ENCODE measurements around the gene CYP2U1.

The CYP2U1 gene

GRCh38 chr4:107935246-107935645 is 3.9 kb downstream of the CYP2U1 start:
- H3K27me3 ChIP-seq (ENCODE audit: insufficient read depth, poor library complexity, severe bottlenecking): no peaks in the 10 kb centered on the region

GRCh38 chr4:107937040-107937439 is 5.7 kb downstream of the CYP2U1 start:
- Histone ChIP-seq H3K27ac (ENCODE audit: poor library complexity, severe bottlenecking) (no peak overlapping the region), H3K4me3 (ENCODE audit: severe bottlenecking) (no peak overlapping the region), H3K36me3 (ENCODE audit: low read depth) (no peaks in the 10 kb centered on the region), H3K27me3 (ENCODE audit: insufficient read depth, poor library complexity, severe bottlenecking) (no peaks in the 10 kb centered on the region), H3K4me1 (ENCODE audit: insufficient read depth, poor library complexity, severe bottlenecking) (peaks cover 5% of the 10 kb centered on the region), H3K9me3 (ENCODE audit: severe bottlenecking) (no peaks in the 10 kb centered on the region)
- ATAC-seq (ENCODE audit: low read depth) (no peak), DNase-seq (ENCODE audit: low spot score) (no peak)
- no peak for TF ChIP-seq CTCF (IDR thresholded peaks at IDR 0.05; ENCODE audit: poor library complexity, severe bottlenecking)

More at GRCh38 chr4:107935246-107935645, 3.9 kb downstream of the CYP2U1 start:
- Histone ChIP-seq H3K9me3 (ENCODE audit: severe bottlenecking) (no peaks in the 10 kb centered on the region), H3K4me1 (ENCODE audit: insufficient read depth, poor library complexity, severe bottlenecking) (peaks cover 6% of the 10 kb centered on the region), H3K27ac (ENCODE audit: poor library complexity, severe bottlenecking) (no peak overlapping the region), H3K36me3 (ENCODE audit: low read depth) (no peaks in the 10 kb centered on the region), H3K4me3 (ENCODE audit: severe bottlenecking) (no peak overlapping the region)
- no peak for ATAC-seq (ENCODE audit: low read depth)
- TF ChIP-seq CTCF (IDR thresholded peaks at IDR 0.05; ENCODE audit: poor library complexity, severe bottlenecking): no peak
- no peak for DNase-seq (ENCODE audit: low spot score)

DNA sequence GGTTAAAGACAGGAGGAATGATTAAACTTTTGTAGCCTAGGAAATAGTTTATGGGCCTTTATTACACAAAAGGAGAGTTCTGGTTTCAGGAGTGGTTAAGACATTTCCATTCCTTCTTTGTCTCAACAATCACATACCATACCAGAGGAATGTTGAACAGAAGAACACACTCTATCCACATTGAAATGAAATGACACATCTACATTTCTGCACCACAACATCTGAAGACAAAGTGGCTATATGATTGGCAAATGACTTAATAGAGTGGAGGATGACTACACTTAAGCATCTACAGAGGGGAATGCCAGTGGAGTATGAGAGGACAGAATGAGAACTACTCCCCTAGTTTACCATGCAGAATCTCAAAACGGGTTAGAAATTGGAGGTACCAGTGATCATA is 8.0 kb downstream of the CYP2U1 start:
- no peaks in the 10 kb centered on the region for H3K27me3 ChIP-seq (ENCODE audit: insufficient read depth, poor library complexity, severe bottlenecking)
- ATAC-seq (ENCODE audit: low read depth) (no peak), DNase-seq (ENCODE audit: low spot score) (no peak)
- H3K4me1 ChIP-seq (ENCODE audit: insufficient read depth, poor library complexity, severe bottlenecking): no peaks in the 10 kb centered on the region
- H3K27ac ChIP-seq (ENCODE audit: poor library complexity, severe bottlenecking): no peak overlapping the region
- no peak for TF ChIP-seq CTCF (IDR thresholded peaks at IDR 0.05; ENCODE audit: poor library complexity, severe bottlenecking)
- no peak overlapping the region for H3K4me3 ChIP-seq (ENCODE audit: severe bottlenecking)
- no peaks in the 10 kb centered on the region for H3K36me3 ChIP-seq (ENCODE audit: low read depth)
- no peaks in the 10 kb centered on the region for H3K9me3 ChIP-seq (ENCODE audit: severe bottlenecking)

- DNase-seq (ENCODE audit: low spot score) (no peak), ATAC-seq (ENCODE audit: low read depth) (no peak)
- Histone ChIP-seq H3K9me3 (ENCODE audit: severe bottlenecking) (no peaks in the 10 kb centered on the region), H3K4me1 (ENCODE audit: insufficient read depth, poor library complexity, severe bottlenecking) (no peaks in the 10 kb centered on the region), H3K27ac (ENCODE audit: poor library complexity, severe bottlenecking) (no peak overlapping the region), H3K27me3 (ENCODE audit: insufficient read depth, poor library complexity, severe bottlenecking) (no peaks in the 10 kb centered on the region), H3K36me3 (ENCODE audit: low read depth) (no peaks in the 10 kb centered on the region), H3K4me3 (ENCODE audit: severe bottlenecking) (no peak overlapping the region)
- no peak for TF ChIP-seq CTCF (IDR thresholded peaks at IDR 0.05; ENCODE audit: poor library complexity, severe bottlenecking)
Measured at GRCh38 chr4:107945809-107946208, 14.5 kb downstream of the CYP2U1 start.

DNA sequence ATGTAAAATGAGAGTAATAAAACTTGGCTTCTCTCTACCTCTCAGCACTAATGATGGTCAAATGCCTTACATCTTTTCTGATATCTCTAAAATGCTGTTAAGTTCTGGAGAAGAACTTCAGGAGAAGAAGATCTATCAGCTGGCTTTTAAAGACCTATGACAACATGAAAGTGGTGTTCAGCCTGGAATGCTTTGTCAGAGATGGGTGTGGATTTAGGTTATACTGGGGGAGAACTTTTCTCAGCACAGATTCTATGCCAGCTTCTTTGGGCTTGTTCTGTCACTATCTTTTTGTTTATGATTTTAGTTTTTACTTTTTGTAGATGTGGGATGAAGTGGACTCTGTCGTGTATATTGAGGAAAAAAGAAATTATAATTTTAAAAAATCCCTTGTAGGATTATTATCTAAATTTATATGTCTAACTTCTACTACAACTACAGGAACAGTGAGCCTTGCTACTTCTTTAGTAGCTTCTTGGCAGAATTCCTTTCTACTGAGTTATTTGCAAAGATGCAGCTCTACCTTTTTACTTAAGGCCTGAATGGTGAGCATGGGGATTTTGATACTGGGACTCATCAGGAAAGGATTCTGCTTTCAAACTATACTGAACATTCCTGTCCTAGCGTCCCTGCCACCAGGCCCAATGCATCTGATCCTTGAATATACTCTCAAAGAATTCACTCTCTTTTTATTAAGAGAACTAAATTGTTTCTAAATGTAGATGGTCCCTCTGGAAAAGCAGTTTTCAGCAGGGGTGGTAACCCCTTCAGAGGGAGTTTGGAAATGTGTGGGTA is 19.6 kb downstream of the CYP2U1 start:
- no peak for ATAC-seq (ENCODE audit: low read depth)
- no peak for TF ChIP-seq CTCF (IDR thresholded peaks at IDR 0.05; ENCODE audit: poor library complexity, severe bottlenecking)

More for the DNA sequence above, 19.6 kb downstream of the CYP2U1 start:
- no peak for DNase-seq (ENCODE audit: low spot score)
- Histone ChIP-seq H3K4me1 (ENCODE audit: insufficient read depth, poor library complexity, severe bottlenecking) (no peaks in the 10 kb centered on the region), H3K36me3 (ENCODE audit: low read depth) (no peaks in the 10 kb centered on the region), H3K4me3 (ENCODE audit: severe bottlenecking) (no peak overlapping the region), H3K27ac (ENCODE audit: poor library complexity, severe bottlenecking) (no peak overlapping the region), H3K27me3 (ENCODE audit: insufficient read depth, poor library complexity, severe bottlenecking) (no peaks in the 10 kb centered on the region), H3K9me3 (ENCODE audit: severe bottlenecking) (no peaks in the 10 kb centered on the region)

Measured in RWPE2 (cell line).